ENCODE measurements around the gene VIPR1.
"Not testable (repeated sequence)": the region's sequence is repeated elsewhere in the genome, so short reads cannot be mapped to it uniquely, and the experiment has no call there.

The VIPR1 gene

DNA sequence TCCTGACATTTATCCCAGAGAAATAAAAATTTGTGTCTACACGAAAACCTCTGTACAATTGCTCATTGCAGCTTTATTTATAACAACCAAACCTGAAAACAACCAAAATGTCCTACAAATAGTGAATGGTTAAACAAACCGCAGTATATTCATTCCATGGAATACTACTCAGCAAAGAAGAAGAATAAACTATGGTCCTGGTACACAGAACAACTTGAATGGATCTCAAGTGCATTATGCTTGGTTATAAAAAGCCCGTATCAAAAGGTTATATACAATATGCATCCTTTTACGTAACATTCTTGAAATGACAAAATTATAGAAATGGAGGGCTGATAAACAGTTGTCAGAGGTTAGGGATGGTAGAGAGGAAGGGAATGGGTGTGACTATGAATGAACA is 75.6 kb downstream of the VIPR1 start:
- DNase-seq (ENCODE audit: low spot score): no peak
- TF ChIP-seq, protein P1, sequence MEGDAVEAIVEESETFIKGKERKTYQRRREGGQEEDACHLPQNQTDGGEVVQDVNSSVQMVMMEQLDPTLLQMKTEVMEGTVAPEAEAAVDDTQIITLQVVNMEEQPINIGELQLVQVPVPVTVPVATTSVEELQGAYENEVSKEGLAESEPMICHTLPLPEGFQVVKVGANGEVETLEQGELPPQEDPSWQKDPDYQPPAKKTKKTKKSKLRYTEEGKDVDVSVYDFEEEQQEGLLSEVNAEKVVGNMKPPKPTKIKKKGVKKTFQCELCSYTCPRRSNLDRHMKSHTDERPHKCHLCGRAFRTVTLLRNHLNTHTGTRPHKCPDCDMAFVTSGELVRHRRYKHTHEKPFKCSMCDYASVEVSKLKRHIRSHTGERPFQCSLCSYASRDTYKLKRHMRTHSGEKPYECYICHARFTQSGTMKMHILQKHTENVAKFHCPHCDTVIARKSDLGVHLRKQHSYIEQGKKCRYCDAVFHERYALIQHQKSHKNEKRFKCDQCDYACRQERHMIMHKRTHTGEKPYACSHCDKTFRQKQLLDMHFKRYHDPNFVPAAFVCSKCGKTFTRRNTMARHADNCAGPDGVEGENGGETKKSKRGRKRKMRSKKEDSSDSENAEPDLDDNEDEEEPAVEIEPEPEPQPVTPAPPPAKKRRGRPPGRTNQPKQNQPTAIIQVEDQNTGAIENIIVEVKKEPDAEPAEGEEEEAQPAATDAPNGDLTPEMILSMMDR (IDR thresholded peaks at IDR 0.05; ENCODE audit: extremely low read depth, missing control alignments): no peak

DNA sequence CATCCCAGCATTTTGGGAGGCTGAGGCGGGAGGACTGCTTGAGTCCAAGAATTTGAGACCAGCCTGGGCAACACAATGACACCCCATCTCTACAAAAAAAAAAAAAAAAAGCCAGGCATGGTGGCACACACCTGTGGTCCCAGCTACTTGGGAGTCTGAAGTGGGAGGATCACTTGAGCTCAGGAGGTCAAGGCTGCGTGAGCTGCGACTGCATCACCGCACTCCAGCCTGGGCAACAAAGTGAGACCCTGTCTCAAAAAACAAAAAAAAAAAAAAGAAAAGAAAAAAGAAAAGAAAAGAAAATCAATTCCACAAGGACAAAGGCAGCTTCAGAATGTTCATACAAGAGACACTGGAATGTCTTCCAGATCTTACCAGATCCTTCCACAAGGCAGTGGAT is 76.9 kb downstream of the VIPR1 start:
- DNase-seq (ENCODE audit: low spot score): not testable (repeated sequence)

DNA sequence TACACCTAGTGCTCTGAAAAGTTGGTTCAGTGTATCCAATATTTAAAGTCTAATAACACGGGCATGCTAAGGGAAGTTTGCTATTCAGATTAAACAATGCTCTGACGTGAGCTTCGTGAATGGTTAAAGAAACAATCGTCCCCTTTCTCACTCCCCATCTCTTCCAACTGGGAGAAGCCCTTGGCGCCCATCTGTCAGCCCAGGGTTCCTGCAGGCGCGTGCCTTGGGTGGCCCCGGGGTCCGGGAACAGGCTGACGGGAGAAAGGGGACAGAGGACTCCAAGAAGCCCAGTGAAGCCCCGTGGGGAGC is 78.9 kb downstream of the VIPR1 start:
- TF ChIP-seq, protein P1 (IDR thresholded peaks at IDR 0.05; ENCODE audit: extremely low read depth, missing control alignments): no peak
- no peak for DNase-seq (ENCODE audit: low spot score)

DNA sequence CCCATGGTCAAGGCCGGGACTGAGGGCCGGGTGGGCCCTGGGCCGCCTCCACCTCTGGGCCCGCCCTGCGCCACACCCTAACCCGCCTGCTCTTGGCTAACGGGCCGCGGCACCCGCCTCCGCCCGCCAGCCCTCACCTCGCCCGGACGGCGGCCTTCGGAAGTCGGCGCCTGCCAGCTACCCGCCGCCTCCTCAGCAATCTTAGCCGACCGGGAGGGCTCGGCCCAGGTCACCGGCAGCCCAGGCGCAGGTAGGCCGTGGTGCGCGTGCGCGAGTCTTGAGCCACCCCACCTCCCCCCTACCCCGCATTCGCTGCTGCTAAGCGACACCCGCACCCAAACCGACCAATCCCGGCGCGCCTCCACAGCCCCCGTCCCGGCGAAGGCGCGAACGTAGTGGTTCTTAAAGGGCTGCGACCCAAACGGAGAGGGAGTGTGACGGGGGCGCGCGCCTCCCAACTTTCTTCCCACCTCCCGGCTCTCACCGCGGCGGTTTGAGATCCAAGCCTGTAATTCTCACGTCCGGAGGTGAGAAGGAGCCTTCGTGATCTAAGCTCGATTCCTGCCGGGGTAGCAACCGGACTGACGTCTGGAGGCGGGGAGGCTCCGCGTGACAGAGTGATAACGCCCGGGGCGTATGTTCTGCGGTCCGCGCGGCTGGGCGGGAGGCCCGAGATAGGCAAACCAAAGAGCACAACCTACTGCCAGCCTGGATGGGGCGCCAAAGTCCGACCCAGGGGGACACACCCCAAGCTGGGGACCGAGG is 79.4 kb downstream of the VIPR1 start, which contains the start of gene SEC22C:
Gene SEC22C, minus strand, starts transcription at position 259 of the 765 bp plus-strand sequence. CDS start 12,921 bp downstream, outside the sequence.
- TF ChIP-seq, protein P1 (IDR thresholded peaks at IDR 0.05; ENCODE audit: extremely low read depth, missing control alignments): no peak
- peak; percentile 98 for DNase-seq (ENCODE audit: low spot score)

DNA sequence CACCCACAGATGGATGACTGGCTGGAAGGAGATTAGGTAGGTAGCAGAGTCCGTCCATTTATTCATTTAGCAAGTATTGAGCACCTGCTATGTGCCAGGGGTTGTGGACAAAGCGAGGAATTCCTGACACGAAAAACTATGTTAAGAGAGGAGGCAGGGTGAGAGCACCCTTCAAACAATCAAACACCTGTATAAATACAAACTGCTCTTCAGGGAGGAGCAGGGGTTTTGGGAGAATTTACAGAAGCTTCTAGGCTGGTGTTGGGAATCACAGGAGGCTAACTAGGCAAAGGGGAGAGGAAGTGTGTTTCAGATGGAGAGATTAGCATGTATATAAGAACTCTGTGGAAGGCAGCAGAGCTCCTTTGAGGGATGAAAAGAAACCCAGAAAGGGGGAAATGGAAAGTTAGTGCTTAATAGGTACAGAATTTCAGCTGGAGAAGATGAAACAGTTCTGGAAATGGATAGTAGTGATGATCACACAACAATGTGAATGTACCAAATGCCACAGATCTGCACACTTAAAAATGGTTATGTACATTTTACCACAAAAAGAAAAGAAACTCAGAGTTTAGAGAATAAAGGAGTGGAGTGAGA is 80.1 kb downstream of the VIPR1 start:
- DNase-seq (ENCODE audit: low spot score): no peak
- TF ChIP-seq, protein P1 (IDR thresholded peaks at IDR 0.05; ENCODE audit: extremely low read depth, missing control alignments): no peak

All from GM20000 (cell line).